GM23338 (cell line): ENCODE data around the gene ABCC5.

ENCODE experiments used
- CREB1 ChIP-seq: fragments of 250-450 bp; sonication (Bioruptor Pico); IDR thresholded peaks from 2 replicates; pipeline ENCODE4 v1.5.0; 2020; ENCODE audit warnings: low read depth, mild to moderate bottlenecking, moderate library complexity
- JUNB ChIP-seq: IDR thresholded peaks from one replicate; pipeline ENCODE4 v1.6.1; 2016; ENCODE audit warnings: antibody characterized with exemption; ENCODE audit not compliant: unreplicated experiment
- TF ChIP-seq, protein P1 (sequence below), 2 experiments: fragments of 200-600 bp in 1 of 2; sonication (generic) in 1 of 2; conservative IDR thresholded peaks; 2 replicates each; pipeline versions ENCODE4 v1.5.1 to v1.6.1; 2016 to 2017; ENCODE audit warnings: antibody characterized with exemption in 2 of 2, low read depth in 2 of 2, mild to moderate bottlenecking in 2 of 2, moderate library complexity in 1 of 2

DNA sequence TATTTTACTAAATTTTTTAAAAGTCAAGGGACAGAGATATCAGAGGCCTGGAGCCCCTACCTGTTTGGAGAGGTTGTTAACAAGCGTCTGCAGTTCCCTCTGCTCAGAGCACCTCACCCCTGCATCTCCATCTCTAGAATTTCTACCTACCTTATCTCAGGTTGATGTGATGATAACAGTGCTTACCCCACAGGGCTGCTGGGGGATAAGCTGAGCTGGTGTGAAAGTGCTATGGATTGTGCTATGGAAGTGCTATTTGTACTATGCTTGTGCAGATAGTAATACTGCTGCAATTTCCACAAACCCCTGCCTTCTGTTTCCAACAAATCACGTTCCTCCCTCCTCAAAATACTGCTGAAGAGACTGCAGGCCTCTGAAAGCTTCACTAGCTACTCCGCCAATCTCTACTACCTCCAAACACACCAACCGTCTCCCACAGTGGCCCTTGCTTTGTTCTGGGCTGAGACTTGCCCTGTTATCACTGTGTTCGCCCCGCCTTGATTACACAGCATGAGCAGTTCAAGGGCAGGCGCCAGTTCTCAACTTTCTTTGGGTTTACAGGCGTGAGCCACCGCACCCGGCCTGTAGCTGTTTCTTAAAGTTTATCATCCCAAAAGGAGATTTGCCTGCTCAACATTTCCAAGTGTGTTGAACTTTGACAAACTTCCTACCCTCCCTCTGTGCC, 104.6 kb downstream of the ABCC5 start:
- TF ChIP-seq JUNB: no peak
- TF ChIP-seq, protein P1, sequence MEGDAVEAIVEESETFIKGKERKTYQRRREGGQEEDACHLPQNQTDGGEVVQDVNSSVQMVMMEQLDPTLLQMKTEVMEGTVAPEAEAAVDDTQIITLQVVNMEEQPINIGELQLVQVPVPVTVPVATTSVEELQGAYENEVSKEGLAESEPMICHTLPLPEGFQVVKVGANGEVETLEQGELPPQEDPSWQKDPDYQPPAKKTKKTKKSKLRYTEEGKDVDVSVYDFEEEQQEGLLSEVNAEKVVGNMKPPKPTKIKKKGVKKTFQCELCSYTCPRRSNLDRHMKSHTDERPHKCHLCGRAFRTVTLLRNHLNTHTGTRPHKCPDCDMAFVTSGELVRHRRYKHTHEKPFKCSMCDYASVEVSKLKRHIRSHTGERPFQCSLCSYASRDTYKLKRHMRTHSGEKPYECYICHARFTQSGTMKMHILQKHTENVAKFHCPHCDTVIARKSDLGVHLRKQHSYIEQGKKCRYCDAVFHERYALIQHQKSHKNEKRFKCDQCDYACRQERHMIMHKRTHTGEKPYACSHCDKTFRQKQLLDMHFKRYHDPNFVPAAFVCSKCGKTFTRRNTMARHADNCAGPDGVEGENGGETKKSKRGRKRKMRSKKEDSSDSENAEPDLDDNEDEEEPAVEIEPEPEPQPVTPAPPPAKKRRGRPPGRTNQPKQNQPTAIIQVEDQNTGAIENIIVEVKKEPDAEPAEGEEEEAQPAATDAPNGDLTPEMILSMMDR (conservative IDR thresholded peaks at IDR 0.05; ENCODE audit: low read depth in 2 of 2): no peak
- no peak for TF ChIP-seq CREB1 (CRISPR knock-in tag)
